NCI-H774 (cell line): ENCODE results near the gene EFNA2.
"Not testable (repeated sequence)": the region's sequence is repeated elsewhere in the genome, so short reads cannot be mapped to it uniquely, and the experiment has no call there.

Experiments used
- DNase-seq: peaks from one replicate; lab custom pipeline; 2025; lab: John Stamatoyannopoulos, UW

EFNA2 gene

GRCh38 chr19:1298235-1298634, 12.6 kb downstream of the EFNA2 start:
- no peak for DNase-seq

- no peak for DNase-seq
Measured at GRCh38 chr19:1299801-1300200, 14.1 kb downstream of the EFNA2 start.

DNA sequence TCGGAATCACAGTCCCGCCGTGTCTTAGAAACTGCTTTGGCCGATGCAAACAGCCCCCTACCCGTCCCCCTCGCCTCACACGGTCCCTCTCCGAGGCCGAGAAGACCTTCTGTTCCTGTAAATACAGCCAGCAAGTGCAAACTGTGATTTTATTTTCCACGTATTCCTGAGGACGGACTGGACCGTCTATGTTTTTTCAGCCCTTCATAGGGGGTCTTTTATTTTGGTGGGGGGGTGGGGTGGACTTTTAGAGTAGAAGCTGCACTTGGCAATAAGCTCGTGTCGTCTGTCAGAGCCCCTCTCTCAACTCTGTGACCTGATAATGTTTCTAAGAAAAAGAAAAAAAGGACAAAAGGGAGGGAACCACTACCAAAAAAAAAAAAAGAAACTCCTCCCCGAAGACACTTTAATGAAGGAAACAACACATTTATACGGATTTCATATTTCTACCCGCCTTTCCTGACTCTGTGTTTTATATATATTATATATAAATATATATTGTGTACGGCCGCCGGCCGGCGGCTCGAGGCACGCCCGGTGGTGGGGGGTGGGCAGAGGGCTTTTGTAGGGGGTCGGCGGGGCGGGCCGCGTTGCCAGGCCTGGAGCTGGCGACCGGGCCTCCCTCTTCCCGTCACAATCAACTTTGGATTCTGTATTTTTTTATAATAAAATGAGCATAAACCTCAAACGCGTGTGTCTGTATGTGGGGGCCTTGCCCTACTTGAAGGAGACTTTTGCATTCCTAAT, 15.2 kb downstream of the EFNA2 start:
- no peak for DNase-seq

- no peak for DNase-seq
Measured at GRCh38 chr19:1302533-1303239, 17.0 kb downstream of the EFNA2 start.

DNA sequence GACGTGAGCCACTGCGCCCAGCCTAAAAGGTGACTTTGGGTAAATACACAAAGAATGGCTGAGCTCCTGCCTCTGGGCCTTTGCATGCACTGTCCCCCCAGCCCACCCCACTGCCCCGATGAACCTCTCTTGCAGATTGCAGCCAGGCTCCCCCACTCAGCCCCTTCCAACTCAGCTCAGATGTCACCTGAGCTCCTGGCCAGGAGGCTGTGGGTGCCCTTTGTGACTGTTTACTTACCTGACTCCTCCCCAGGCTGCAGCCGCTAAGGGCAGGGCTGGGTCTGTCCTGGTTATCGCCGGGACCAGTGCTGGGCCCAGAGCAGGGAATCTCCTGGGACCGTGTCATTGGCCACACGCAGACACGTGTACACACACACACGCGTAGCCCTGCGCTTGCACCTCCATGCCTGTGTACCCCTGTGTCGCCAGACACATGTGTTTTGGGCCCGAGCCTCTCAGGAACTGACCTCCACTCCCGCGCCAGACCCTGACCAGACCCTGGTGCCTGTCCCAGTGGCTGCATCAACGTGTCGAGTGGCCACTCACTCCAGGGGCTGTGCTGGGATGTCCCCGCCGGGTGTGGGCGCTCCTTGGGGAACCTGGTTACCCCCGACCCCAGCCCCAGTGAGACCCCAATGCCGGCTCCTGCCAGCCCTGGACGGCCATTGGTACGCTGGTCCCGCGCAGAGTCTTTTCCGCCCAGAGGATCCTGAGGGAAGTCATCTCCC, 18.7 kb downstream of the EFNA2 start:
- DNase-seq = no peak

- not testable (repeated sequence) for DNase-seq
Measured at GRCh38 chr19:1305354-1305753, 19.7 kb downstream of the EFNA2 start.

DNA sequence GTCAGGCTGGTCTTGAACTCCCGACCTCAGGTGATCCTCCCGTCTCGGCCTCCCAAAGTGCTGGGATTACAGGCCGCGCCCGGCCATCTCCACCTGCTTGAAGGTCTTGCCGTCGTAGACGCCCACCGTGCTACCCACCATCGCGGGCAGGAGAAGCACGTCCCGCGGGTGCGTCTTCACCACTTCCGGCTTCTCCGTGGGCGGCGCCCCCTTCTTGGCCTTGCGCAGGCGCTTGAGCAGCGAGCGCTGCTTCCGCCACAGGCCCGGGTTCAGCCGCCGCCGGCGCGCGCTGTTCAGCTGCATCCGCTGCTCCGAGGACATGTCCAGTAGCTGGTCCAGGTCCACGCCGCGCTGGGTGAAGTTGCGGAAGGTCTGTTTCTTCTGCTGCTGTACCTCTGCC, 21.6 kb downstream of the EFNA2 start:
- DNase-seq = no peak

- no peak for DNase-seq
Measured at GRCh38 chr19:1307755-1308303, 22.2 kb downstream of the EFNA2 start.

GRCh38 chr19:1308718-1309117, 23.0 kb downstream of the EFNA2 start:
- DNase-seq = no peak

DNA sequence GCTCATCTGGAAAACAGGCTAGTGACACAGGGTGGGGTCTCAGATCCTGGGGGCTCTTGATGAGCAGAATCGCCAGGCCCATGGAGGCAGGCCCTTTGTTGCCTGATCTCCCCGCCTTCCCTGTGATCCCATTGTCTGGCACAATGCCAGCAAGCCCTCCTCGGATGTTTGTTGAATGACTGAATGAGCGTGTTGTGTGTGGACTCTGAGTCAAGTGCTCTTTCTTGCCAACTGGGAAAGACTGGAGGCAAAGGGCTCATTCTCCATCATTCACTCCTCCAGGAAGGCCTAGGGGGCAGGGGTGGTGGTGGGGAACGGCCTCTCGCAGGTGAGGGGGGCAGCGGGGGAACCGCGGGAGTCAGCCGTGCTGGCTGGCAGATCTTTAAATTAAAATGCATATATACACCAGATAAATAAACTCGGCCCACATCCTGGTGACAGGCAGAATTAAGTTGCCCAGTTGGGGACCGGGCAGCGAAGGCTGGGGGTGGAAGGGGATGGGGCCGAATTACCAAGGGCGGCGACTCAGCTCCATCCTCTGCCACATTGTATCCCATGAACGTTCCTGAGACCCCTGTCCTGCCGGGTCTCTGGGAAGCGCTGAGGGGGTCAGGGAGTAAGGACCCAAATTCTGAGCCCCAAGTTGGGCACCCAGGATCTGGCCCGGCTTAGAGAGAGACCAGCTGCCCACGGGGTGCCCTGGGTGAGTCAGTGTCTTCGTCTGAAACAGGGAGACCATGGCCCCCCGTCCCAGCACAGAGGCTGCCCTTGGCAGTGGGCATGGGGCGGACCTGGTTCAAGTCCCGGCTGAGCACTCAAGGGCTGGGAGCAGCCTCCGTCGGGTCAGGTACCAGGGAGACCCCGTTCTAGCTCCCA, 24.5 kb downstream of the EFNA2 start:
- DNase-seq = no peak

DNA sequence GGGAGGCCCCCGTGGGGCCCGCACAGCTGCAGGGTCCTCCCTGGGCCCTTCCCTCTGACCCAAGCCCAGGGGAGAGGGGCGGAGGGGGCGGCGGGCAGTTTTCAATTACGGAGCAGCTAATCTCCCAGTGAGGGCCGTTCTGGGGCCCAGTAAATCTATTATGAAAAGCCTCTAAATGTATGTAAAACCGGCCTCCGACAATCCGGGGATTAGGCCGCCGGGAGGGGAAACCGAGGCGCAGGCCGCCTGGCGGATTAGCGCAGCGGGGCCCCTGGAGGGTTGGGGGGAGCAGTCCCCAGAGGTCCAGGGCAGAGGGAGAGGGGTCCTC, 25.1 kb downstream of the EFNA2 start:
- DNase-seq = no peak

DNA sequence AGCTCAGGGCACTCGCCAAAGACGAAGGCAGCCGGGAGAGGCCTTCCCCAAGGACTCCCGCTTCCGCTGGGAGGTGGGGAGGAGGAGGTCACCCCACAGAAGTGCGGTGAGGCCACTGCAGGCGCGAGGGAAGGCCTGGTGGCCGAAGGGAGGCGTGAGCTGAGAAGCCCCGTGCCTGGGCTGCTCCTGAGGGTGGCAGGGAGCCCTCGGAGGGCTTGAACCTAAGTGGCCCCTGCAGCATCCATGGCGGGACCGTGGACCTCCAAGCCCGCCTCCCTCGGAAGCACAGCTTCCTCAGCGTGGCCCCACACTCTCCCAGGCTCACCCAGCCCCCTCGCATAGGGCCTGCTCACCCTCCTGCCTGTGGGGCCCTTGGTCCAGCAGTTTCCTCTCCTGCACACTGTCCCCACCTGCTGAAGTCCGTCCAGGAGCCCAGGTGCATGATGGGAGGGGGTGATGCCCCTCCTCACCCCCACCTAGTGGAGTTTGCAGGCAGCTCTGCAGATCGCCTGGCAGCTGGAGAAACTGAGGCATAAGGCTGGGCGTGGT, 25.9 kb downstream of the EFNA2 start:
- DNase-seq = no peak

DNA sequence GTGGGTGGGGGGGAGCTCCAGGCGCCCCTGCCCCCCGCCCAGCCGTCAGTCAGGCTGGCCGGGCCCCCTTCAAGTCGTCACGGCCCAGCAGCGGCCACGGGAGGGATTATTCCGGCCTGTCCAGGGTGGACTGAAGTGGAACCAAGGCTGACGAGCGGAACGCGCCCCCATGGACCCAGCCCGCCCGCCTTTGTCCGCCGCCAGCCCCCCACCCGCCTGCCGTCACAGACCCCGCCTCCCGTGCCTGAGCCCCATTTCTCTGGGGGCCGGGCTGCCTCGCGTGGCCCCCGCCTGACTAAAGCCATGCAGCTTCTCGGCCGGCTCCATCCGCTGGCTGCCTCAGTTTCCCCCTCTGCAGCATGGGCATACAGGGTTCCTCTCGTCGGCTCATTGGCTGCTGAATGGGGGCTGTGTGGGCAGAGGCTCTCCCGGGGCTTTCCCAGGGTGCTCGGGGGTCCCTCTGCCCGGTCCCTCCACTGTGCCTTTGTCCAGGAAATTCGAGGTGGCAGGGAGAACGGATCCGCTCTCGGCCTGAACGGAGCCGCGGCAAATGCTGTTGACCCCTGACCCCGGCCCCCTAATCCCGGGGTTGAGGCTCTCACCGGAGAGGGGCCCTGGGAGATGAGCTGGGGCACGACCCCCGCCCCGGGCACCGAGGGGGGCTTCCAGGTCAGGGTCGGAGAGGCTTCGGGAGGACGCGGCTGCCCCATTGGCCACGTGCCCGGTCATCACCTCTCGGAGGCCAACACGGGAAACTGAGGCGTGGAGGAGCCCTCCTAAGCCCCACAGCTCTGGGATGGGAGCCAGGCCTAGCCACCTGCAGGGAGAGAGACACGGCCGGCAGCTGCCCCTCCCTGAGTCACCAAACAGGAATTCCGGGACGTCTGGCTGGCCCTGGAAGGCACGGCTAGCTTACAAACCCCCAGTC, 27.4 kb downstream of the EFNA2 start:
- DNase-seq = no peak

DNA sequence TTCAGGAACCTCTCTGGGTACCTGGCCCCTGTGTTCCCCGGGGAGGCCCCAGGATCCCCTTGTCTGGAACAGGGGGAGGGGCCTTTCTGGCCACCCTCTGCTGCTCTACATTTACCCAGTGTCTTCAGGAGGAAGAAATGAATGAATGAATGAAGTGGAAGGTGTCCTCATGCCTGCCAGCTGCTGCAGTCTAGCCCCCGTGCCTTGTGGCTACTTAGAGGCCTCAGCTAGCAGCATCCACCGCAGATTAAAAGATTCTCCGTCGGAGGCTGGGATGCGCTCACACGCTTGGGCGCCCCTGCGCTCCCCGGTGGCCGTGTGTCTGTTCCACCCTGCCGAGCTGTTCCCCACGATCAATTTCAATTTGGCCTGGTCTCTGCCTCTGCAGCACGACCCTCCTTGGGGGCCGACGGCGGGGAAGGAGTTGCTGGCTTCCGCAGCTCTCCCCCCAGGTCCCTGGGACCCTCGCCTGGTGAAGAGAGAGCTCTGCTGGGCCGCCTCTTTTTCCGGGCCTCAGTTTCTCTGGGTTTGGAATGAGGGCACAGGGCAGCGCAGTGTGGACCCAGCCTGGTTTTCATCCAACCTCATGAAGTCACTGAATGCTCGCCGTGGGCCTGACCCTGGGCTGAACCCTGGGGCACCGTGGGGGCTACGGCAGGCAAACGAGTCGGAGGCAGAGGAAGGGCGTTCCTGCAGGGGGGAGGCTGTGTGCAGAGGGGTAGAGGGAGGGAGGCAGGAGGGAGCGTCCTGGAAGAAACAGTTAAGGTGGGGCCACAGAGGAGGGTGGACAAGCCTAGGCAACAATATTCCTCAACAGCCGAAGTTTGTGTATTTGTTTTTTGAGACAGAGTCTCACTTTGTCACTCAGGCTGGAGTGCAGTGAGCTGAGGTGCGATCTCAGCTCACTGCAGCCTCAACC, 28.3 kb downstream of the EFNA2 start:
- DNase-seq = no peak

GRCh38 chr19:1315470-1316166, 29.9 kb downstream of the EFNA2 start:
- no peak for DNase-seq

DNA sequence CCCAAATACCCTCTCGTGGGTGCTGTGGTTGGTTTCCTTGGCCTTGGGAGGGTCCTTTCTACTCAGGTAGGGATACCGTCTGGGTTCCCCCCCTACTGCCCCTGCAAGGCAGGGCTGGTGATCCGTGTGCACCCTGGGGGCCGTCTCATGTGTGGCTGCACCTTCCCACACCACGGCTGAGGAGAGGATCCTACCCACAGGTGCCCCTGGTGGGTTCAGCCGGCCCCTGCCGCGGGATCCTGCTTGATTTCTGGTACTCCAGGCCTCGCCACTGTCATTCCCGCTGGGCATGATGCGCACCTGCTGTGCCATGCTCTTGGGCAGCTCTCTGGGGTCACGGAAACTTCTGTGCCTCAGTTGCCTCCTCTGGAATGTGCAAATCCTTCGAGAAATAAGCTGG, 30.8 kb downstream of the EFNA2 start:
- no peak for DNase-seq

DNA sequence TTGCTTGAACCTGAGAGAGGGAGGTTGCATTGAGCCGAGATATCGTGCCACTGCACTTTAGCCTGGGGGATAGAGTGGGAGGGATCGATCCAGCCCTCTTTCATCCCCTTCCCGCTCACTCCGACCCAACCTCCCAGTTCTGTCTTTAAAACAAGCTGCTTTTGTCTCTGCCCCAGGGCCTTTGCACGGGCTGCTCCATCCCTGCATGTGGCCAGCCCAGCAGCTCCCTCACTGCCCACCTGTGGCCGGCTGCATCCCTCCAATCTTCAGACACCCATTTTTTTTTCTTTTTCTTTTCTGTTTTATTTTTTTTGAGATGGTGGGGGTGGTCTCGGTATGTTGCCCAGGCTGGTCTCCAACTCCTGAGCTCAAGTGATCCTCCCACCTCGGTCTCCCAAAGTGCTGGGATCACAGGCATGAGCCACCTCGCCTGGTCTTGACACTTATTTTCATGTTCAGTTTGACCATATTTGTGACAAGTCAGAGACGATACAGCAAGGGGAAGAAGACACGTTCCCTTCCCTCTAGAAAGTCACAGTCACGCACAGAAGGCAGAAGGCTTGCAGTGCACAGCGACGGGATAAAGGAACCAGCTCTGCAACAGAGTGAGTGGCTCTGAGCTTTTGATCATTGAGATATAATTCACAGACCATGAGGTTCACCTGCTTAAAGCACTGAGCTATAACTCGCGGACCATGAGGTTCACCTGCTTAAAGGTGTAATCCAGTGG, 31.8 kb downstream of the EFNA2 start:
- DNase-seq = no peak
